Neural progenitor cell (in vitro differentiated cells): ENCODE data around the gene LZTS3.

Experiments
- CTCF ChIP-seq: fragments of 200-600 bp; sonication (generic); IDR thresholded peaks from 2 replicates; pipeline ENCODE4 v1.5.1; 2017; ENCODE audit warnings: antibody characterized with exemption, mild to moderate bottlenecking
- EZH2 ChIP-seq: fragments of 200-600 bp; sonication (generic); IDR thresholded peaks from 2 replicates; pipeline ENCODE4 v1.6.1; 2017; ENCODE audit warnings: antibody characterized with exemption, mild to moderate bottlenecking, moderate library complexity

- TF ChIP-seq EZH2 (no peak), CTCF (no peak)
Observed at GRCh38 chr20:3163099-3164042, 10.0 kb downstream of the LZTS3 start.
